Measurements from ENCODE around the gene MRPS15. TPM values are rescaled to one million over a fixed set of nuclear protein-coding genes. Genes with fewer than 3 reads are reported as not detected.

Gene MRPS15
- total RNA-seq, 1 donor from 2014 or later: 30.4 TPM

DNA sequence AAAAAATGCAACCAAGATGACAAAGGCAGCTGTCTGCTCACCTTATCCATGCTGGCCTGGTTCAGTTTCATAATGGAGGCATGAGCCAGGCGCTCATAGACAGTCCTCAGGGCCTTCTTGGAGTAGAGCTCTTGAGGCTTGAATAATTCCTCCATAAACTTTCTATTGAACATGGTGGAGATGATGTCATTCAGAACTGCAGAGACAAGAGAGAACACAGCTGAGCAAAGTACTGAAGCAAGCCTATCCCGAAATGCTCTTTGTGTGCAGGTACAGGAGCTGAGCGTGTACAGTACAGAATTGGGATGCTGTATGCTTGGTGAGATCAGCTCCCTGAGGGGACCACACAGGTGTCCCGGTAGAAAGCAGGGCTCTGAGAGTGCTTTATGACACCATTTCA, 25.5 kb downstream of the MRPS15 start:
- Histone ChIP-seq H3K4me3 (no peak overlapping the region), H3K27me3 (no peaks in the 10 kb centered on the region), H3K36me3 (peaks cover 2 to 9% of the 10 kb centered on the region in 2 donors), H3K4me1 (no peaks in the 10 kb centered on the region), H3K9me3 (no peaks in the 10 kb centered on the region), H3K27ac (no peak overlapping the region)
- no peak for DNase-seq (ENCODE audit: low spot score in 2 of 2)
- TF ChIP-seq, protein P1, sequence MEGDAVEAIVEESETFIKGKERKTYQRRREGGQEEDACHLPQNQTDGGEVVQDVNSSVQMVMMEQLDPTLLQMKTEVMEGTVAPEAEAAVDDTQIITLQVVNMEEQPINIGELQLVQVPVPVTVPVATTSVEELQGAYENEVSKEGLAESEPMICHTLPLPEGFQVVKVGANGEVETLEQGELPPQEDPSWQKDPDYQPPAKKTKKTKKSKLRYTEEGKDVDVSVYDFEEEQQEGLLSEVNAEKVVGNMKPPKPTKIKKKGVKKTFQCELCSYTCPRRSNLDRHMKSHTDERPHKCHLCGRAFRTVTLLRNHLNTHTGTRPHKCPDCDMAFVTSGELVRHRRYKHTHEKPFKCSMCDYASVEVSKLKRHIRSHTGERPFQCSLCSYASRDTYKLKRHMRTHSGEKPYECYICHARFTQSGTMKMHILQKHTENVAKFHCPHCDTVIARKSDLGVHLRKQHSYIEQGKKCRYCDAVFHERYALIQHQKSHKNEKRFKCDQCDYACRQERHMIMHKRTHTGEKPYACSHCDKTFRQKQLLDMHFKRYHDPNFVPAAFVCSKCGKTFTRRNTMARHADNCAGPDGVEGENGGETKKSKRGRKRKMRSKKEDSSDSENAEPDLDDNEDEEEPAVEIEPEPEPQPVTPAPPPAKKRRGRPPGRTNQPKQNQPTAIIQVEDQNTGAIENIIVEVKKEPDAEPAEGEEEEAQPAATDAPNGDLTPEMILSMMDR (IDR thresholded peaks at IDR 0.05): no peak
- intact Hi-C loops (cut with DNase I): no loop called here

DNA sequence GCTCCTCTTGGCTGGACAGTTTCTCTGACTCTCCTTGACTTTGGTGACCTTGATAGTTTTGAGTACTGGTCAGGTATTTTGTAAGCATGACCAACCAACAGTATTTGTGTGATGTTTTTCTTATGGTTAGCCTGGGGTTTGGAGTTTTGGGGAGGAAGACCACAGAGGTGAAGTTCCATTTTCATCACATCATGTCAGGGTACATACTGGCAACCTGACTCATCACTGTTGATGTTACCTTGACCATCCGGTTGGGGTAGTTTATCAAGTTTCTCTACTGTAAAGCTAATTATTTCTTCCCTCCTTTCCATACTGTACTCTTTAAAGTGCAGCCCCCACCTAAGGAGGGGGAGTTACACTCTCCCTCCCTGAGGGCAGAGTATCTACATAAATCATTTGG, 27.4 kb downstream of the MRPS15 start:
- Histone ChIP-seq H3K4me1 (no peaks in the 10 kb centered on the region), H3K27me3 (no peaks in the 10 kb centered on the region), H3K27ac (no peak overlapping the region), H3K36me3 (peaks cover 2 to 12% of the 10 kb centered on the region in 2 donors), H3K4me3 (no peak overlapping the region), H3K9me3 (no peaks in the 10 kb centered on the region)
- no peak for DNase-seq (ENCODE audit: low spot score in 2 of 2)
- TF ChIP-seq, protein P1 (IDR thresholded peaks at IDR 0.05): no peak
- intact Hi-C loops (cut with DNase I): no loop called here

DNA sequence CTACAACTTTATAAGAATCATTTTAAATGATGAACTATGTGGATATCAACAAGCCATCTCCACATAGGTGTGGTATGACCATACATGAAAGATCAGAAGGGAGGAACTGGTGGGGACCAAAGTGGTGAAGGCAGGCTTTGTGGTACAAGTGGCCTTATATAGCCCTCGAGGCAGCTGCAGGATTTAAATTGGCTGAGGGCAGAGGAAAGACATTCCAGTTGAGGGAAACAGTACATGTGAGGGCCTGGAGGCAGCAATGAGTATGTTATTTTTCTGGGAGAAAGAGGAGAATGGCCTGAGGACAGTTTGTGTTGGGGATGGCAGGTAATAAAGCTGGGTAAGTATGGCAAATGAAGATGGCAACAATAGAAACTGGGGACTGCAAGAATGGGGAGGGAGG, 31.1 kb downstream of the MRPS15 start:
- Histone ChIP-seq H3K36me3 (peaks cover 2 to 19% of the 10 kb centered on the region in 2 donors), H3K9me3 (no peaks in the 10 kb centered on the region), H3K27ac (no peak overlapping the region), H3K4me1 (no peaks in the 10 kb centered on the region), H3K27me3 (no peaks in the 10 kb centered on the region), H3K4me3 (no peak overlapping the region)
- no peak for DNase-seq (ENCODE audit: low spot score in 2 of 2)
- intact Hi-C loops (cut with DNase I): no loop called here
- TF ChIP-seq, protein P1 (IDR thresholded peaks at IDR 0.05): no peak

DNA sequence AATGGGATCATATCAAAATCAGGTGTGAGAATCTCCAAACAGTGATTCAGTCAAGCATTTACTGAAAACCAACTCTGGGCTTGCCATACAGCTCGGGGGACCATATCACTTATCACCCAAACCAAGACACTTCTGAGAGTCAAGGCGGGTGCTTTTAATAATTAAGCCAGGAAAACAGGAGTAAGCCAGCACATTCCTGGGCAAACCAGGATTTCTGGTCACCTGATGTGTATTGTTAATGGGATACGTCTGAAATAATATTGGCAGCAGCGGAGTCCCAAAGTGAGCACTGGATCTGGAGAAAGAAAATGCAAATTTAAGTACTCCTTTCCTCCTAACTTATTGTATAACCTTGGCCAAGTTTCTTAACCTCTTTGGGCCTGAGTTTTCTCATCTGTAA, 31.6 kb downstream of the MRPS15 start:
- intact Hi-C loops (cut with DNase I): no loop called here
- no peaks in the 10 kb centered on the region for H3K9me3 ChIP-seq
- H3K4me3 ChIP-seq: no peak overlapping the region
- no peaks in the 10 kb centered on the region for H3K27me3 ChIP-seq
- DNase-seq (ENCODE audit: low spot score in 2 of 2): no peak
- H3K27ac ChIP-seq: no peak overlapping the region
- no peaks in the 10 kb centered on the region for H3K4me1 ChIP-seq
- peaks cover 2 to 15% of the 10 kb centered on the region in 2 donors for H3K36me3 ChIP-seq
- TF ChIP-seq, protein P1 (IDR thresholded peaks at IDR 0.05): no peak

DNA sequence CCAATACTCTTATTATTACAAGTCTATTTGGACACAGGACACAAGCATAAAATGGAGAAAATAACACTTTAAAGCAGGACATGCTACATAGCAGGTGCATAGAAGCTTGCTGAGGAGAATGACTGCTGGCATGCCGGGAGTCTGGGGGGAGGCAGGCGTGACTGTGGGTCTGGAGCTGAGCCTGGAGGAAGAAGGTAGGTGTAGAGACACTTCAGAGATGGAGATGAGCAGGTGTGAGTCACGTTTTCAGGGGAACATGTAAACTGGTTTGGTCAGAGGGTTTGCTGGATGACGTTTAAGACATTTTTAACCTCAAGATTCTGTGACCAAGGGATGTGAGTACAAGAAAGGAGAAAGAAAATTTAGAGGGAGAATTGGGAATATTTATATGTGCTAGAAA, 38.4 kb downstream of the MRPS15 start:
- no peak overlapping the region for H3K27ac ChIP-seq
- no peaks in the 10 kb centered on the region for H3K4me1 ChIP-seq
- DNase-seq (ENCODE audit: low spot score in 2 of 2): no peak
- H3K4me3 ChIP-seq: no peak overlapping the region
- TF ChIP-seq, protein P1 (IDR thresholded peaks at IDR 0.05): no peak
- H3K36me3 ChIP-seq: peaks cover 11 to 12% of the 10 kb centered on the region in 2 donors
- H3K27me3 ChIP-seq: no peaks in the 10 kb centered on the region
- H3K9me3 ChIP-seq: no peaks in the 10 kb centered on the region
- intact Hi-C loops (cut with DNase I): no loop called here

DNA sequence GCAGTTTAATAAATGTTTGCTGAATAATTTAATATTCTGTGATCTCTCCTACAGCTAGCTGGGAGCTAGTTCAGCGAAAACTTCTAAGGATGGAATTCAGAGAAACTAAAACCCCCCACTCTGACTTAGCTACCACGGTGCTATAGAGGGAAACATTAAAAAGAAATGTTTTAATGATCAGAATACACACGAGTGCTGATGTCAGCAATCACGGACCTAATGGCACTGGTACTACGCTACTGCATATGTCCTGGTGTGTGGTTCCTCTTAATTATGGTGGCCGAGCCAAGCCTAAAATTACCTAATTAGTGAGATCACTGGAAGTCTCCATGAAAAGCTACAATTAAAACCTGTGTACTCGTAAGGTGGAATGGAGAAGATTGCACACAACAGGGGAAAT, 42.5 kb downstream of the MRPS15 start:
- H3K9me3 ChIP-seq: no peaks in the 10 kb centered on the region
- intact Hi-C loops (cut with DNase I): loop anchor here (1.0 to 2.0 kb wide), 2 partner anchors 79 to 323 kb away; no protein-coding TSS in a partner anchor
- TF ChIP-seq, protein P1 (IDR thresholded peaks at IDR 0.05): no peak
- peaks cover 11 to 16% of the 10 kb centered on the region in 2 donors for H3K36me3 ChIP-seq
- no peak for DNase-seq (ENCODE audit: low spot score in 2 of 2)
- H3K27me3 ChIP-seq: no peaks in the 10 kb centered on the region
- H3K4me3 ChIP-seq: no peak overlapping the region
- no peaks in the 10 kb centered on the region for H3K4me1 ChIP-seq
- peak overlapping the region in 1 of 2 donors; percentile 1 for H3K27ac ChIP-seq

Measured in ascending aorta (tissue), 2 donors.